ENCODE data around the gene OR5C1.
"Not testable (repeated sequence)": the region's sequence is repeated elsewhere in the genome, so short reads cannot be mapped to it uniquely, and the experiment has no call there.

The OR5C1 gene

GRCh38 chr9:122788831-122789230, at the start of gene OR5C1:
Gene OR5C1 (plus strand): TSS chr9:122788933. CDS start chr9:122788933, 0 bp downstream.
- DNase-seq = no peak

- DNase-seq = no peak
These were observed 46.7 kb upstream of the OR5C1 start, which contains the start of gene OR1L6 for GRCh38 chr9:122742003-122742402. Gene OR1L6 (plus strand): TSS chr9:122742303. CDS start chr9:122749848, 7,545 bp downstream.

GRCh38 chr9:122754825-122755224, 33.9 kb upstream of the OR5C1 start:
- DNase-seq = no peak

GRCh38 chr9:122767817-122768216, 20.9 kb upstream of the OR5C1 start:
- no peak for DNase-seq

GRCh38 chr9:122777052-122777451, 11.7 kb upstream of the OR5C1 start:
- no peak for DNase-seq

- DNase-seq = no peak
These were observed 10.7 kb upstream of the OR5C1 start for GRCh38 chr9:122777935-122778627.

GRCh38 chr9:122779181-122779580, 9.6 kb upstream of the OR5C1 start:
- no peak for DNase-seq

GRCh38 chr9:122780026-122780425, 8.7 kb upstream of the OR5C1 start:
- no peak for DNase-seq

- DNase-seq = no peak
These were observed 7.1 kb upstream of the OR5C1 start for GRCh38 chr9:122781671-122782070.

GRCh38 chr9:122785269-122785668, 3.5 kb upstream of the OR5C1 start:
- DNase-seq = no peak

GRCh38 chr9:122786338-122786737, 2.4 kb upstream of the OR5C1 start:
- DNase-seq = no peak

- DNase-seq = no peak
These were observed 718 bp downstream of the OR5C1 start for GRCh38 chr9:122789256-122790046.

GRCh38 chr9:122791872-122792669, 3.3 kb downstream of the OR5C1 start:
- no peak for DNase-seq

- no peak for DNase-seq
These were observed 8.8 kb downstream of the OR5C1 start for GRCh38 chr9:122797316-122798063.

GRCh38 chr9:122800066-122801060, 11.6 kb downstream of the OR5C1 start, which contains the start of gene OR1K1:
Gene OR1K1 (plus strand): TSS chr9:122800123. CDS start chr9:122800123, 0 bp downstream.
- DNase-seq = no peak

- DNase-seq = no peak
These were observed 17.9 kb downstream of the OR5C1 start for GRCh38 chr9:122806661-122807060.

GRCh38 chr9:122807271-122807900, 18.7 kb downstream of the OR5C1 start:
- DNase-seq = no peak

- no peak for DNase-seq
These were observed 19.4 kb downstream of the OR5C1 start for GRCh38 chr9:122808141-122808540.

- not testable (repeated sequence) for DNase-seq
These were observed 20.5 kb downstream of the OR5C1 start for GRCh38 chr9:122809261-122809660.

- DNase-seq = peak; percentile 92
These were observed 21.7 kb downstream of the OR5C1 start for GRCh38 chr9:122810306-122810946.

Measured in NCI-H2029 treated with DMSO at 0.1 percent for 48 hours (cell line).